HuH-7 (cell line): ENCODE measurements around the gene KIAA0825.

Experiments
- DNase-seq: peaks from one replicate; pipeline ENCODE4 v3.0.0; 2011; ENCODE audit warnings: low spot score

The KIAA0825 gene, protein sequence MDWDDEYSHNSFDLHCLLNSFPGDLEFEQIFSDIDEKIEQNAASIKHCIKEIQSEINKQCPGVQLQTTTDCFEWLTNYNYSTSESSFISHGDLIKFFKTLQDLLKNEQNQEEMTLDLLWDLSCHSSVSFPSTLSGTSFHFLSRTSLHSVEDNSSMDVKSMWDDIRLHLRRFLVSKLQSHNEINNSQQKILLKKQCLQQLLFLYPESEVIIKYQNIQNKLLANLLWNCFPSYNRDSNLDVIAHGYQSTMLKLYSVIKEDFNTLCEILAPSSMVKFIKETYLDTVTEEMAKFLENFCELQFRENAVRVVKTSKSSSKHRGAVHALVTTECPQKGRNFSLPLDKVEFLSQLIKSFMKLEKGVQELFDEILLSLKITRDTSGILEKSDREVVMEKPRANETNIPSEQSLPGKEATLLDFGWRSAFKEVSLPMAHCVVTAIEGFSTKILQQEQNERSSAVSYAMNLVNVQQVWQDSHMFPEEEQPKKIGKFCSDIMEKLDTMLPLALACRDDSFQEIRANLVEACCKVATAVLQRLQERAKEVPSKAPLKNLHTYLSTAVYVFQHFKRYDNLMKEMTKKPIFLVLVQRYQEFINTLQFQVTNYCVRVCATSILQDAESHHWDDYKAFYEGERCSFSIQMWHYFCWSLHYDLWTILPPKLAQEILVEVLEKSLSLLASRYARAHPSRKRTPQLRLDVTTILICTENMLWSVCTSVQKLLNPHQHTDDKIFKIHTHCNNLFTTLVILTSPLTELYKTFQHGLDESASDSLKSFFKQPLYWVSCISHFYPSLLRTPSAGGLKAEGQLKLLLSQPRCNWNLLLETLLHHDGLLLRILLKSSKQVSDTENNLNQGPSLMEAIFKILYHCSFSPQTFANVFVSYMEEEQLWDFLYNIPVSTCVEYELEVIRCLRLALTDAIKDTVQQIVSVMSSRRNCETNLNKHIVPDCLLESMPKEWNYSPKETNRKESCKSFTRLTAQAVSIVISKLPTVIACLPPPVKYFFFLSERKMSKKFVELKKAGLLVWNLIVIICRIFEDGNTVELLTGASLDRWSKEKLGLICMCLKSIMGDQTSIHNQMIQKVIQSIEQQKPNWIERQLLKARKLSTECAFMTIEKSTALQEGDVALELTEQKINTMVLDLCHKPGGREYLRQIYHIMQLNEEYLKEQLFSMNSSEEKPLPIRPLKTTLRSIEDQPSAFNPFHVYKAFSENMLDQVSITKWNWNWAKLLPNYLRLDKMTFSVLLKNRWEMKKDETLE (N-terminal part only)

GRCh38 chr5:94618493-94619328, at the start of gene KIAA0825, which contains the start of gene SLF1:
Gene KIAA0825, minus strand, starts transcription at chr5:94618604. Its CDS starts 81,478 bp downstream, at chr5:94537126.
Gene SLF1, plus strand, starts transcription at chr5:94618669. Its CDS starts 10,142 bp downstream, at chr5:94628811.
- peak; percentile 80 for DNase-seq

GRCh38 chr5:94667937-94668336, 49.5 kb upstream of the KIAA0825 start:
- DNase-seq: no peak

DNA sequence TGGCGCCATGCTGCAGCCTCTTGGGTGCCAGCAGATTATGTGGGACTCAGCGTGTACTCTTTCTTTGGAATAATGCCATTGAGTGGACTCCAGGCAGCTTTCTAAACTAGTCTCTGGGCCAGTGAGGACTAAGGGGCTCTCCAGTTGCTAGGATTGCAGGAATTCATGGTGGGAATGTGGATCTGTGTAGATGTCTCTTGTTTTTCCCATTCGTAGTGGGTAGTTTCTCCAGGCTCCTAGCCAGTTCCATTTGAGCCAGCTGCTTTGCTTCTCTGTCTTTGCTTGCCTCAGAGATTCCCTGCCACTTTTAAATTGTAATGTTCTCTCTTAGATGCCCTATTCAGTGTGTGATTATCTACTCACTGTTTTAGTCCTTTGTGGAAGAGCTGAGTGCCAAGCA, 42.7 kb upstream of the KIAA0825 start:
- no peak for DNase-seq

DNA sequence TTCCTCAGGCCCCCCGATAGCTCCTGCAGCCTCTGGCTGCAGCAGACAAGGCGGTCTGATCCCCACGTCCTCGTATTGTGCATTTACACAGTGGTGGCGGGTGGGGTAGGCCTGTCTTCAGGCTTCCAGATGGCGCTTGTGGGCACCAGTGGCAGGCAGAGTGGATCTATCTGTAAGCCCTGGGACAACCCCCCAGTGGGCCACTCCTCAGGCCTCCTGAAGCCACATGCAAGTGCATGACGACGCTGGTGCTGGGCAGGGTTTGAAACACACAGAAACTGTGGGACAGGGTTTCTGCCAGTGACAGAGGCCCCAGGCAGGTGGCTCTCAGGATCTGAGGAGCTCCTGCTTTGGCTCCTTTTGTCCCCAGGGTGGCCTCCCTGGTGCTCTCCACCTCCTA, 42.1 kb upstream of the KIAA0825 start:
- DNase-seq: no peak

DNA sequence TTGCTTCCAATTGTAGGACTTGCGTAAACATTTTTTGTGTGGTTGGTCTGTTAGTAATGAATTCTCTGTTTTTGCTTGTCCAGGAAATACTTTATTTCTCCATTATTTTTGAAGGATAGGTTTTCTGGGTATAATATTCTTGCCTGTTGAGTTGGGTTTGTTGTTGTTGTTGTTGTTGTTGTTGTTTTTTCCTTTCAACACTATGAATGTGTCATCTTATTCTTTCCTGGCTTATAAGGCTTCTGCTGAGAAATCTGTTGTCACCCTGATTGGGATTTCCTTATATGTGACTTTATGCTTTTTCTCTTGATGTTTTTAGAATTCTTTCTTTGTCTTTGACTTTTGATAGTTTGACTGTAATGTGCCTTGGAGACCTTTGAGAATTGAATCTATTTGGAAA, 39.9 kb upstream of the KIAA0825 start:
- DNase-seq: no peak

DNA sequence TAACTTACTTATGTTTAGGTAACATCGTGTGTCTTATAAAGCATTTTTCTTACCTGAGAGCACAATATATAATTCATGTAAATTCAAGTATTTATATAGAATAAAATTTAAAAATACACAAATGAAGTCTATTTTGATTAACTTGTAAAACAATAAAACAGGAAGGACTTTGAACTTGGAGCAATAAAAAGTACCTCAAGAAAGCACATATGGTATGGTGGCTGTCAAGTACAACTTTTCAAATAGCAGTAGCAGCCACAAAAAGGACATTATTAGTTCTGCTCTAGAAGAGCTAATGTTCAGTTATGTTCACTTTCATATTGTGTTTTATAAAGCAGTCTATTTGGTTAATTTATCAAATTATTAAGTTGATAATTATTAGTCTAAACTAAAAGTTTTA, 31.5 kb upstream of the KIAA0825 start:
- no peak for DNase-seq

GRCh38 chr5:94646758-94647157, 28.4 kb upstream of the KIAA0825 start:
- no peak for DNase-seq

DNA sequence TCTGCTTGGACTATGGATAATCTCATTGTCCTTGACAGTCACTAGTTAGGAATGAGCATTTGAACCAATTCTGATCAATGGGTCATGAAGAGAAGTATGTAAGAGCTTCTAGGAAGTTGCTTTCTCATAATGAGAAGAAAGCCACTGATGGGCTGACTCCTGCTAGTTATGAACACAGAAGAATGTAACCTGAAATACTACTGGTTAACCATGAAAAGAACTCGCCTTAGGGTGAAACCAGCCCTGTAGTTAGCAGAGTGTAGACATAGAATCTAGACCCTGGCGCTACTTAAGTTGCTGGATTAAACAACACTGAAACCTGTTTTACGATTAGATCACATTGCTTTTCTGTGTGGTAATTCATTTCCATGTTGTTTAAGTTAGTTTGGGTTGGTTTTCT, 26.6 kb upstream of the KIAA0825 start:
- no peak for DNase-seq

GRCh38 chr5:94640176-94640575, 21.8 kb upstream of the KIAA0825 start:
- DNase-seq: no peak

DNA sequence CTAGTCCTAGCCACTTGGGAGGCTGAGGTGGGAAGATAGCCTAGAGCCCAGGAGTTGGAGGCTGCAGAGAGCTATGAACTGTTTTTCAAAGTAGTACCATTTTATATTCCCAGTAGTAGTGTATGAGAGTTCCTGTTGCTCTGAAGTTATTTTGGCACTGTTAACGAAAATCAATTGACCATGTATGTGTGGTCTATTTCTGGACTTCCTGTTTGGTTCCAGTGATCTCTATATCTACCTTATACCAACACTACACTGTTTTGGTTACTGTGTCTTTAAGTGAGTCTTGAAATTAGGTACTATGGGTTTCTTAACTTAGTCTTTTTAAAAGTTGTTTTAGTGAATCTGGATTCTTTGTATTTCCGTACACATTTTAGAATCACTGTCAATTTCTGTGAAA, 13.6 kb upstream of the KIAA0825 start:
- DNase-seq: no peak

GRCh38 chr5:94627191-94627590, 8.8 kb upstream of the KIAA0825 start:
- no peak for DNase-seq

DNA sequence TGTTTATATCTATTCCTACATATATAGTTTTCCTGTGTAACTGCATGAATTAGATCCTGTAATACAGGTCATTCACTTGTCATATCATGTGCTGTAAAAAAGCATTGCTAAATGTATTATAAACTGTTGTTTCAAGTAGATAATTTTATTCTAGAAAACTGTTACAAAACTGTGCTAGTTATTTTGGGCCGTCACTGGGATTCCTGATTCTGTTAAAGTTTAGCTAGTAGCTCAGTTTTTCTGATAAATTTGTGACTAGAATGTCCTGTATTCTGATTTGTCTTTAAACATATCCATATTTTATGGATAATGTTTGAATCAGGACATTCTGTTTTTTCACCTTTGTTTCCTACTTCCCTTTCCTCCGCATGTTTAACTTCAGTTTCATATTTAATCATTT, 5.5 kb upstream of the KIAA0825 start:
- DNase-seq: no peak

- DNase-seq: no peak
These were observed 4.6 kb upstream of the KIAA0825 start for GRCh38 chr5:94623011-94623410.

DNA sequence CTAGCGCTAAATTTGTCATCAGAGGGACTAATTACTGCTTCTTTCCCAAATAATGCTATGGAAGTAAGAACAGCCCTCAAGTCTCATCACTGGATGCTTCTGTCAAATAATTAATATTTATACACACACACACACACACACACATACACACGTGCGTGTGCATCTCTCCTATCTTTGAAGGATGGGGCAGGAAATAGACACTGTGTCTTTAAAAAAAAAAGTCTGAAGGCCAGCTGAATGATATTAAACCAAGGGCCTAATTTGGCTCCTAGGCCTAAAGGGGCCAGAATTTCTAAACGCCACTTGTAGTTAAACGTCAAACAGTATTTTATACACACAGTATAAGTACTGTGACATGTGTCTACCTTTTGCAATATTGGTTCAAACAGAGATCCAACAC, 3.4 kb upstream of the KIAA0825 start:
- DNase-seq: no peak

DNA sequence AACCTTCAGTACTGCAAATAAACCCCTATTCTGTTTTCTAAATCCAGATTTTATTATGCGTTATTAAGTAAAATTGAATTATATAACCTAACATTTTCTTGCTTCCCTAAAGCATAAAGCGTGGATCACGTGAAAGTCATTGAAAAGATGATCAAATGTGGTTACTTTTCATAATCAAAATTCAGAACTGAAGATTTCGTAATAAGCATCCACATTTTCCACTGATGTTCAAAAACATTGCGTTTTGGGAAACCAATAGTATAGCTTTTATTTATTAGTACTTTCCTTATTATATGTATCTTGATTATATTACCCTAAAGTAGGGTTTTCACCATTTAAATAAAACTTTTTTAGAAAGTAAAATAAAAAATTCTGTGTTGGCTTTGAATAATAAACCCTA, 1.9 kb upstream of the KIAA0825 start:
- DNase-seq: no peak

- peak; percentile 13 for DNase-seq
These were observed 343 bp downstream of the KIAA0825 start for GRCh38 chr5:94618029-94618492.

GRCh38 chr5:94615862-94616261, 2.5 kb downstream of the KIAA0825 start:
- no peak for DNase-seq

DNA sequence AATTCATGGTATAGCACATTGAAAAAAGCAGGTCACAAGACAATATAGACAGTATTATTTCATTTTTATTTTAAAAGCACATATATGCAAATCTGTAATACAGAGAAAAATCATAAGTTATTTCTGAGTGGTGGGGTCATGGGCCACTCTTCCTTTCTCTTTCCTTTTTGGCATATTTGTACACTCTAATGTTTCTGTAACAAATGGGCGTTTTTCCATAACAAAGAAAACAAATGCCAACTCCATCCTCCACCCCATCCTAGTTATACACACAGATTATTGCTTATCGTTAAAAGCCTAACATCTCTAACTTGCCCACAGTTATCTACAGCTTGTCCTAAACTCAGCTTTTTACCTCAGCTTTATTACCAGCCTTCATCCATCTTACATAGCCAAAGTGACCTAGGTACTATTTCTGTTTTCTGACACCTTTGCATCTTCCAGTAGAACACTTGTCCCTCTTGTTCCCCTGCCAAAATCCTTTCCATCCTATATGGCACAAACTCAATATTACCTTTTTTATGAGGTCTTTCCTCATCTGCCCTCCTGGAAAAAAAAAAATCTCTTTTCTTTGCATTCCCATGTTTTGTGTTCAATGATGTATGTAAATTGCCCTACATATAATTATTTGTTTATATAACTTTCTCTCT, 4.1 kb downstream of the KIAA0825 start:
- DNase-seq: no peak

GRCh38 chr5:94613583-94613982, 4.8 kb downstream of the KIAA0825 start:
- no peak for DNase-seq

DNA sequence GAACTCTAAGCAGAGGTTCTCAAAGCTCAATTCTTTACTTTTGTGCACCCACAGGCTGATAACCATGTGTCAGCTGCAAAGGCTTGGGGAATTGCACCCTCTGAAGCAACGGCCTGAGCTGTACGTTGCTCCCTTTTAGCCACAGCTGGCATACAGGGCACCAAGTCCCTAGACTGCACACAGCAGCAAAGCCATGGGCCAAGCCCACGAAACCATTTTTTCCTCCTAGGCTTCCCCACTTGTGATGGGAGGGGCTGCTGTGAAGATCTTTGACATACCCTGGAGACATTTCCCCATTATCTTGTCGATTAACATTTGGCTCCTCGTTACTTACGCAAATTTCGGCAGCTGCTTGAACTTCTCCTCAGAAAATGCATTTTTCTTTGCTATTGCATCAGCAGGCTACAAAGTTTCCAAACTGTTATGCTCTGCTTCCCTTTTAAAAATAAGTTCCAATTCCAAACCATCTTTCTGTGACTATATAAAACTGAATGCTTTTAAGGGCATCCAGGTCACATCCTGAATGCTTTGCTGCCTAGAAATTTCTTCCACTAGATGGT, 23.0 kb downstream of the KIAA0825 start:
- DNase-seq: no peak
